K562 (cell line): ENCODE measurements around the gene PIK3R1. TPM values are rescaled to one million over a fixed set of nuclear protein-coding genes. Genes with fewer than 3 reads are reported as not detected.

Source experiments
- ARID1B ChIP-seq: fragments of 450-650 bp; IDR thresholded peaks from 2 replicates; pipeline ENCODE4 v1.6.1; 2016; ENCODE audit warnings: antibody characterized with exemption, mild to moderate bottlenecking, inconsistent platforms
- EWSR1 ChIP-seq: fragments of 450-650 bp; IDR thresholded peaks from 2 replicates; pipeline ENCODE4 v1.6.1; 2018; ENCODE audit warnings: borderline replicate concordance, mild to moderate bottlenecking, low read depth, moderate library complexity; ENCODE audit not compliant: partially characterized antibody
- MCM7 ChIP-seq, 2 experiments: fragments of 450-650 bp; IDR thresholded peaks; 2 replicates each; pipeline ENCODE4 v1.6.1; 2016 to 2018
- MED1 ChIP-seq: sonication (generic); formaldehyde crosslinking; IDR thresholded peaks from 2 replicates; pipeline ENCODE4 v1.8.1; 2023; ENCODE audit warnings: missing genetic modification reagents, borderline replicate concordance
- SPI1 ChIP-seq: IDR thresholded peaks from 2 replicates; pipeline ENCODE4 v1.6.1; 2011; ENCODE audit warnings: low read depth, low read length, control low read depth, borderline replicate concordance
- ZKSCAN8 ChIP-seq: fragments of 200-800 bp; sonication (Bioruptor generic); IDR thresholded peaks from 2 replicates; pipeline ENCODE4 v1.6.1; 2016; ENCODE audit warnings: missing genetic modification characterization, missing compliant biosample characterization
- ZNF133 ChIP-seq: fragments of 250-450 bp; sonication (Bioruptor Pico); IDR thresholded peaks from 2 replicates; pipeline ENCODE4 v1.4.0; 2020; ENCODE audit warnings: mild to moderate bottlenecking
- ZNF316 ChIP-seq: fragments of 450-650 bp; IDR thresholded peaks from 2 replicates; pipeline ENCODE4 v1.6.1; 2016
- polyA plus RNA-seq, 8 experiments: library from polyadenylated mRNA; depleted of rRNA in 4 of 8; stranded (reverse) in 5 of 8; unstranded in 3 of 8; fragments of >200 nt; fragmentation: Nextera tagmentation in 2 of 8; fragmentation: Illumina TruSeq in 1 of 8; extraction: Ambion mirVana in 2 of 8; extraction: Trizol in 1 of 8; gene quantifications; 2 replicates each; pipeline versions ENCODE4 v1.2.1 to v1.2.3, GENCODE V29; 2011 to 2014; ENCODE audit warnings: inconsistent platforms in 1 of 8, missing spikeins in 1 of 8
- total RNA-seq, 7 experiments: library from RNA; depleted of rRNA in 6 of 7; stranded (reverse); fragments of >200 nt in 6 of 7; fragmentation: Illumina TruSeq in 2 of 7; extraction: Trizol in 2 of 7; gene quantifications; 2 replicates each; pipeline versions ENCODE4 v1.2.1 to v1.2.3, GENCODE V29; 2011 to 2021; ENCODE audit warnings: low replicate concordance in 1 of 7
- TF ChIP-seq, protein P1 (sequence below): fragments of 450-650 bp; conservative IDR thresholded peaks from 2 replicates; pipeline ENCODE4 v1.6.1; 2016; ENCODE audit warnings: missing genetic modification characterization, low read depth, mild to moderate bottlenecking, control low read depth, missing compliant biosample characterization
- TF ChIP-seq, protein P2 (sequence below): fragments of 250-450 bp; sonication (Bioruptor Pico); IDR thresholded peaks from 2 replicates; pipeline ENCODE4 v1.8.0; 2021; ENCODE audit warnings: mild to moderate bottlenecking, moderate library complexity
- TF ChIP-seq, protein P3 (sequence below): fragments of 200-800 bp; sonication (Bioruptor generic); IDR thresholded peaks from 2 replicates; pipeline ENCODE4 v1.6.1; 2017; ENCODE audit warnings: missing genetic modification characterization, missing compliant biosample characterization
- TF ChIP-seq, protein P4 (sequence below), 2 experiments: fragments of 450-650 bp in 1 of 2; sonication (generic) in 1 of 2; formaldehyde crosslinking in 1 of 2; IDR thresholded peaks in 1 of 2; conservative IDR thresholded peaks in 1 of 2; 2 replicates each; pipeline versions ENCODE4 v1.6.1 to v1.8.1; 2016 to 2023; ENCODE audit warnings: mild to moderate bottlenecking in 2 of 2, moderate library complexity in 2 of 2, inconsistent platforms in 1 of 2, missing genetic modification reagents in 1 of 2

The PIK3R1 gene
- total and polyA plus RNA-seq, 9 of the 15 experiments (the other 6 are each of a cell fraction or from before 2014, with no cell fraction given) = 1.1 to 9.7 (median 4.8) TPM

DNA sequence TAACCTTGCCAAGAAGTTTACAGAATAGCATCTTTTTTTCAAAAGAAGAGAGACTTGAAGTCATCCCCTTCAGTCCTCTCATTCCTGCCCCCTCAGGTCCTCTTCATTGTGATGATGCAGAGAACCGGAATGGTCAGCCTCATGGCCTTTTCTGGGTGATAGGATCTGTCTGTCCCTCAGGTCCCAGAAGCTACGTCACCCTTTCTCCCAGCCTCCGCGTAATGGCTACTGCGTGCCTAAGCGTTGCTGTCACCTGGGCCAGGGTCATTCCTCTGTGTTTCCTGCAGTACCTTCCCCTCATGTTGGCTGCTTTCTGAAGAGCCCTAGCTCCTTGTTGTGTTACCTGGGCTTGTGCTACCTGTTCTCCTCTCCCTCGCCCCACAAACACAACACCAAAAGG, 4.7 kb downstream of the PIK3R1 start (continued):
- TF ChIP-seq, protein P1, sequence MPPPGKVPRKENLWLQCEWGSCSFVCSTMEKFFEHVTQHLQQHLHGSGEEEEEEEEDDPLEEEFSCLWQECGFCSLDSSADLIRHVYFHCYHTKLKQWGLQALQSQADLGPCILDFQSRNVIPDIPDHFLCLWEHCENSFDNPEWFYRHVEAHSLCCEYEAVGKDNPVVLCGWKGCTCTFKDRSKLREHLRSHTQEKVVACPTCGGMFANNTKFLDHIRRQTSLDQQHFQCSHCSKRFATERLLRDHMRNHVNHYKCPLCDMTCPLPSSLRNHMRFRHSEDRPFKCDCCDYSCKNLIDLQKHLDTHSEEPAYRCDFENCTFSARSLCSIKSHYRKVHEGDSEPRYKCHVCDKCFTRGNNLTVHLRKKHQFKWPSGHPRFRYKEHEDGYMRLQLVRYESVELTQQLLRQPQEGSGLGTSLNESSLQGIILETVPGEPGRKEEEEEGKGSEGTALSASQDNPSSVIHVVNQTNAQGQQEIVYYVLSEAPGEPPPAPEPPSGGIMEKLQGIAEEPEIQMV (tag) = no peak
- no peak for TF ChIP-seq MED1 (CRISPR knock-in tag)
- TF ChIP-seq, protein P2, sequence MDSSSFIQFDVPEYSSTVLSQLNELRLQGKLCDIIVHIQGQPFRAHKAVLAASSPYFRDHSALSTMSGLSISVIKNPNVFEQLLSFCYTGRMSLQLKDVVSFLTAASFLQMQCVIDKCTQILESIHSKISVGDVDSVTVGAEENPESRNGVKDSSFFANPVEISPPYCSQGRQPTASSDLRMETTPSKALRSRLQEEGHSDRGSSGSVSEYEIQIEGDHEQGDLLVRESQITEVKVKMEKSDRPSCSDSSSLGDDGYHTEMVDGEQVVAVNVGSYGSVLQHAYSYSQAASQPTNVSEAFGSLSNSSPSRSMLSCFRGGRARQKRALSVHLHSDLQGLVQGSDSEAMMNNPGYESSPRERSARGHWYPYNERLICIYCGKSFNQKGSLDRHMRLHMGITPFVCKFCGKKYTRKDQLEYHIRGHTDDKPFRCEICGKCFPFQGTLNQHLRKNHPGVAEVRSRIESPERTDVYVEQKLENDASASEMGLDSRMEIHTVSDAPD (CRISPR knock-in tag) = no peak
- no peak for TF ChIP-seq EWSR1
- no peak for TF ChIP-seq ZNF316
- no peak for TF ChIP-seq ZKSCAN8 (CRISPR knock-in tag)
- TF ChIP-seq, protein P3, sequence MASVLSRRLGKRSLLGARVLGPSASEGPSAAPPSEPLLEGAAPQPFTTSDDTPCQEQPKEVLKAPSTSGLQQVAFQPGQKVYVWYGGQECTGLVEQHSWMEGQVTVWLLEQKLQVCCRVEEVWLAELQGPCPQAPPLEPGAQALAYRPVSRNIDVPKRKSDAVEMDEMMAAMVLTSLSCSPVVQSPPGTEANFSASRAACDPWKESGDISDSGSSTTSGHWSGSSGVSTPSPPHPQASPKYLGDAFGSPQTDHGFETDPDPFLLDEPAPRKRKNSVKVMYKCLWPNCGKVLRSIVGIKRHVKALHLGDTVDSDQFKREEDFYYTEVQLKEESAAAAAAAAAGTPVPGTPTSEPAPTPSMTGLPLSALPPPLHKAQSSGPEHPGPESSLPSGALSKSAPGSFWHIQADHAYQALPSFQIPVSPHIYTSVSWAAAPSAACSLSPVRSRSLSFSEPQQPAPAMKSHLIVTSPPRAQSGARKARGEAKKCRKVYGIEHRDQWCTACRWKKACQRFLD (CRISPR knock-in tag) = no peak
- no peak for TF ChIP-seq SPI1
- no peak for TF ChIP-seq ZNF133 (CRISPR knock-in tag)
- TF ChIP-seq ARID1B = no peak
- TF ChIP-seq, protein P4, sequence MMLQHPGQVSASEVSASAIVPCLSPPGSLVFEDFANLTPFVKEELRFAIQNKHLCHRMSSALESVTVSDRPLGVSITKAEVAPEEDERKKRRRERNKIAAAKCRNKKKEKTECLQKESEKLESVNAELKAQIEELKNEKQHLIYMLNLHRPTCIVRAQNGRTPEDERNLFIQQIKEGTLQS (IDR thresholded peaks at IDR 0.05) = no peak
- TF ChIP-seq, protein P4 (CRISPR knock-in tag; conservative IDR thresholded peaks at IDR 0.05) = no peak
- no peak for TF ChIP-seq MCM7 (IDR thresholded peaks at IDR 0.05)
